ENCODE data around the gene TUBGCP6.

The TUBGCP6 gene

DNA sequence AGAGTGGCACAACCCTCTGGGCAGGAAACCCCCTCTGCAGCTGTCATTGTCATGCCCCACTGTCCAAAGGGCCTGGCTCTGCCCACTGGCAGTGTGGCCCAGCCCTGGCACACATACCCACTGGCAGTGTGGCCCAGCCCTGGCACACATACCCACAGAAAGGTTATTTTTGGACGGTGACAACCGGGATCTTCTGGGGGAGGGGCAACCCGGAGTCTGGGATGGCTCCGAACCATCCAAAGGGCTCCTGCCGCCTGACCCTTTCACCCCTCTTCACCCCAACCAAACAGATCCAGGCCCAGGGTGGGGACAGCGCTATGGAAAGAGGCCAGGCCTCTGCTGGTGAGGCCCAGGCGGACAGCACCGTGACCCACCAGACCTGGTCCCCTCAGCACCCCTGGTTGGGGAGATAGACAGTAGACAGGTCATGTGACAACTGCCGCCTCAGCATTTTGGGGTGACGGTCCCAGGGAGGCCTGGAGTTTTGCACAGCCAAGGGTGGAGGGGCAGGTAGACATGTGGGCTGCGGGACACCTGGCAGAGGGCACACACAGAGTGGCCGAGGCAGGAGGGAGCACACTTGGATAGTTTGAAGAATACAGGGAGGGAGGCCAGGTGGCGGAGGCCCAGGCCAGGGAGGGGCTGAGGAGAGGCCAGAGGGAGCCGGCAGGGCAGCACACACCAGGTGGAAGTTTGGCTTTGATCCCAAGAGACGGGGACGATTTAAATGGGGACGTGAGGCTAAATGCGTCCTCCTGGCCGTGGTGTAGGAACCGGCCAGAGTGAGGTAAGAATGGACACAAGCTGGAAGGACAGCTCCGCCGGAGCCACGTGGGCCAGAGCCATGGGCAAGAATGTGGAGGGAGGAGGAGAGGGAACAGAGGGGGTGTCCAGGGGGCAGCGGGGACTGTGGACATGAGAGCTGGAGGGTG lies 13.8 kb upstream of the TUBGCP6 start:
- no peak overlapping the region for H3K27ac ChIP-seq
- H3K4me3 ChIP-seq (ENCODE audit: low read depth, low read length): no peak overlapping the region
- no peaks in the 10 kb centered on the region for H3K27me3 ChIP-seq (ENCODE audit: control insufficient read depth, insufficient read depth, low read length)
- no peak overlapping the region for H2AFZ ChIP-seq
- H3K4me2 ChIP-seq (ENCODE audit: low read length): no peak overlapping the region
- H3K4me1 ChIP-seq: peaks cover 3% of the 10 kb centered on the region
- no peaks in the 10 kb centered on the region for H3K9me3 ChIP-seq (ENCODE audit: control insufficient read depth, low read length)
- no peak overlapping the region for H3K9ac ChIP-seq
- no peaks in the 10 kb centered on the region for H3K79me2 ChIP-seq
- H3K36me3 ChIP-seq (ENCODE audit: control insufficient read depth, insufficient read depth, low read length): no peaks in the 10 kb centered on the region
- no peak for TF ChIP-seq CTCF (IDR thresholded peaks at IDR 0.05)

DNA sequence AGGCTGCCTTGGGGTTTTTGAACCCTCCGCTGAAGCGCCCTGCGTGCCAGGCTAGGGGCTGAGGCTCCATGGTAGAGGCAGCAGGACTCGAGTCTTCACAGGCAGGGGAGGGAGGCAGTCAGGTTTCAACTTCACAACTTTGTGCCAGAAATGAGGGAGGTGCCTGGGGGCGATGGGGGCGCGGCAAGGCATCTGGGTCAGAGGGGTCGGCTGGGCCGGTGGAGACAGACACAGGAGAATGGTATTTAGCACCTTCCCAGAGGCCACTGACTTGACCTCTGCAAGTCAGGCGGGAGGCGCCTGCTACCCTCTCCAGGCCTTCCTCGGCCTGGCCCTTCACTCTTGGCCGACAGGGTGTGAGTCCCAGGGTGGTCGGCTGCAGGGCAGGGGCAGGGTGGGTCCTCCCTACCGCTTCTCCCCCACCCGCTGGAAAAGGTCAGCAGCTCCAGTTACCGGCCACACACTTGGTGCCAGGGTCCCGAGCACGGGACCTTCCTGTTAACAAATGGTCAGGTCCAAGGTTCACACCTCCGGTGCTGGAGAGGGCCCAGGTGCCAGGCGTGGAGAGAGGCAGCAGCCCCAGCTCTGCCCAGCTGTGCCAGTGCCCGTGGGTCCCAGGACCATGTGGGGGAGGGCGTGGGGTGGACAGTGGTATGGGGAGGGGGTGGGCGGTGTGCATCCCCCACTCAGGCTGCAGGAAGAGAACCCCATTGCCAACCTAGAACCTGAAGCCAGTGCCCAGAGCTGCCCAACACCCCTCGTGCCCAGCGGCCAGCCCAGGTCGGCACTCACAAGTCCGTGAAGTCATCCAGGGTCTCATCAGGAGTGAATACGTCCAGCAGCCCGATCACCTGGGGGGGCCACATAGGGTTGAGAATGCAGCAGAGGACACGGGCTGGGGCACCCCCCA lies 12.9 kb upstream of the TUBGCP6 start:
- Histone ChIP-seq H3K4me1 (peaks cover 3% of the 10 kb centered on the region), H3K27me3 (ENCODE audit: control insufficient read depth, insufficient read depth, low read length) (no peaks in the 10 kb centered on the region), H3K27ac (no peak overlapping the region)

GRCh38 chr22:50257041-50257440 lies 12.2 kb upstream of the TUBGCP6 start:
- Histone ChIP-seq H3K9me3 (ENCODE audit: control insufficient read depth, low read length) (no peaks in the 10 kb centered on the region), H3K4me2 (ENCODE audit: low read length) (no peak overlapping the region), H3K9ac (no peak overlapping the region), H3K4me3 (ENCODE audit: low read depth, low read length) (no peak overlapping the region), H3K4me1 (peaks cover under 1% of the 10 kb centered on the region), H2AFZ (no peak overlapping the region), H3K27me3 (ENCODE audit: control insufficient read depth, insufficient read depth, low read length) (no peaks in the 10 kb centered on the region), H3K79me2 (no peaks in the 10 kb centered on the region), H3K36me3 (ENCODE audit: control insufficient read depth, insufficient read depth, low read length) (no peaks in the 10 kb centered on the region), H3K27ac (no peak overlapping the region)
- TF ChIP-seq CTCF (IDR thresholded peaks at IDR 0.05): no peak

More for the DNA sequence above, 12.9 kb upstream of the TUBGCP6 start:
- H3K9ac ChIP-seq: no peak overlapping the region
- no peak overlapping the region for H2AFZ ChIP-seq
- H3K79me2 ChIP-seq: no peaks in the 10 kb centered on the region
- H3K4me2 ChIP-seq (ENCODE audit: low read length): no peak overlapping the region
- no peak overlapping the region for H3K4me3 ChIP-seq (ENCODE audit: low read depth, low read length)
- no peaks in the 10 kb centered on the region for H3K9me3 ChIP-seq (ENCODE audit: control insufficient read depth, low read length)
- H3K36me3 ChIP-seq (ENCODE audit: control insufficient read depth, insufficient read depth, low read length): no peaks in the 10 kb centered on the region
- no peak for TF ChIP-seq CTCF (IDR thresholded peaks at IDR 0.05)

DNA sequence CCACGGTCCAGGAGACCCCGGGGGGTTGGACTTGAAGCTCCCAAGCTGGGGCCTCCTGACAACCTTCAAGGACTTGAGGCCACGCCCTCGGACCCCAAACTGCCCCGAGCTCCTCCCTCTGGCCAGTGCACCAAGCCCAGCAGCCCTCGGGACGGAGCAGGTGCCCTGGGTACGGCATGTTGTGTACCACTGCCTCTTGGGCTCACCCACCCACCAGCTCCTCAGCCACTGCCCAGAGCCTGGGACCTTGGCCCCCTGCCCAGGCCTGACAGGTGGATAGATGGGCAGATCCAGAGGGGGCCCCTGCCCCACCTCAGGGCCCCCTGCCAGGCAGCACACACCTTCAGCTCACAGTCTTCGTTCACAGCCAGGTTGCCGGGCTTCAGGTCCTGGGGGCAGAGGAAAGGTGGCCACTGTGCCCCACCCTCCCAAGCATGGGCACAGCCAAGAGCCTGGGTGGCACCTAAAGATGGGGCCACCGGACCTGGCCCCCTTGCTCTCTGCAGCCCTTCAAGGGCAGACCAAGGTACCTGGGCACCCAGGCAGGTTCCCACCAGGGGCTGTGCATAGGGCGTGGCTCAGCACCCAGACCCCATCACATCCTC lies 11.5 kb upstream of the TUBGCP6 start:
- Histone ChIP-seq H3K27me3 (ENCODE audit: control insufficient read depth, insufficient read depth, low read length) (no peaks in the 10 kb centered on the region), H3K27ac (no peak overlapping the region), H3K4me3 (ENCODE audit: low read depth, low read length) (no peak overlapping the region), H3K79me2 (no peaks in the 10 kb centered on the region), H3K4me1 (peaks cover 4% of the 10 kb centered on the region), H3K4me2 (ENCODE audit: low read length) (no peak overlapping the region), H3K9ac (no peak overlapping the region), H3K36me3 (ENCODE audit: control insufficient read depth, insufficient read depth, low read length) (no peaks in the 10 kb centered on the region), H2AFZ (no peak overlapping the region), H3K9me3 (ENCODE audit: control insufficient read depth, low read length) (no peaks in the 10 kb centered on the region)
- no peak for TF ChIP-seq CTCF (IDR thresholded peaks at IDR 0.05)

Data from parathyroid adenoma (tissue), 2 donors.